Calu3 (cell line): ENCODE data around the gene CCDC69. TPM values are rescaled to one million over a fixed set of nuclear protein-coding genes. Genes with fewer than 3 reads are reported as not detected.

Experiments used
- BruUV-seq: library from RNA; stranded (reverse); fragments of 400-500 nt; replicated peaks from 2 replicates; lab custom pipeline; 2021; lab: Mats Ljungman, UMichigan
- CTCF ChIA-PET: fragments of 300-600 bp; sonication (Branson Sonifier 250); formaldehyde crosslinking; loops from one replicate; lab custom pipeline; 2022; ENCODE audit warnings: antibody characterized with exemption; lab: Charles Lee
- DNase-seq: peaks from one replicate; pipeline ENCODE4 v3.0.0; 2022
- H3K27ac Mint-ChIP-seq: one replicate; pipeline ENCODE4 v1.8.0; 2022; ENCODE audit warnings: mixed read lengths; ENCODE audit not compliant: unreplicated experiment
- H3K27me3 Mint-ChIP-seq: one replicate; pipeline ENCODE4 v1.8.0; 2022; ENCODE audit warnings: mixed read lengths; ENCODE audit not compliant: unreplicated experiment
- H3K36me3 Mint-ChIP-seq: one replicate; pipeline ENCODE4 v1.8.0; 2022; ENCODE audit warnings: mild to moderate bottlenecking, moderate library complexity, mixed read lengths; ENCODE audit not compliant: insufficient read depth, unreplicated experiment
- H3K4me1 Mint-ChIP-seq: one replicate; pipeline ENCODE4 v1.8.0; 2022; ENCODE audit warnings: mild to moderate bottlenecking, low read depth, mixed read lengths; ENCODE audit not compliant: unreplicated experiment
- H3K4me3 Mint-ChIP-seq: one replicate; pipeline ENCODE4 v1.8.0; 2022; ENCODE audit warnings: mild to moderate bottlenecking, low read depth, moderate library complexity, mixed read lengths; ENCODE audit not compliant: unreplicated experiment
- H3K9me3 Mint-ChIP-seq: one replicate; pipeline ENCODE4 v1.8.0; 2022; ENCODE audit warnings: low read depth, mixed read lengths; ENCODE audit not compliant: unreplicated experiment
- CTCF ChIP-seq: fragments of 200-600 bp; IDR thresholded peaks from one replicate; pipeline ENCODE4 v1.8.0; 2022; ENCODE audit warnings: antibody characterized with exemption; ENCODE audit not compliant: unreplicated experiment
- intact Hi-C: fragments of 100-400 bp; cut with micrococcal nuclease; formaldehyde crosslinking; loops from one replicate; pipeline ENCODE4 v1.10.0; 2022; ENCODE audit not compliant: unreplicated experiment
- total RNA-seq: library from RNA; stranded (reverse); gene quantifications from 2 replicates; pipeline ENCODE4 v1.2.3, GENCODE V29; 2022

The CCDC69 gene
- total RNA-seq, 1 experiment from 2014 or later = 1.0 TPM

- BruUV-seq = no TSS peak
- CTCF ChIA-PET = no interaction called here
- Mint-ChIP-seq H3K27ac (no peak overlapping the region), H3K9me3 (no peaks in the 10 kb centered on the region), H3K4me3 (no peak overlapping the region), H3K4me1 (peaks cover 9% of the 10 kb centered on the region), H3K27me3 (peaks cover 16% of the 10 kb centered on the region), H3K36me3 (no peaks in the 10 kb centered on the region)
- TF ChIP-seq CTCF = no peak
- no peak for DNase-seq
- intact Hi-C loops = no loop called here
These were observed 84.2 kb downstream of the CCDC69 start for GRCh38 chr5:151139646-151140045.

GRCh38 chr5:151139015-151139414 is 84.9 kb downstream of the CCDC69 start:
- Mint-ChIP-seq H3K4me1 (peaks cover 9% of the 10 kb centered on the region), H3K36me3 (no peaks in the 10 kb centered on the region), H3K27me3 (peaks cover 10% of the 10 kb centered on the region), H3K4me3 (no peak overlapping the region), H3K27ac (no peak overlapping the region), H3K9me3 (no peaks in the 10 kb centered on the region)
- DNase-seq = no peak
- CTCF ChIA-PET = no interaction called here
- BruUV-seq = no TSS peak
- TF ChIP-seq CTCF = no peak
- intact Hi-C loops = no loop called here

- H3K9me3 Mint-ChIP-seq = no peaks in the 10 kb centered on the region
- TF ChIP-seq CTCF = no peak
- no peak overlapping the region for H3K27ac Mint-ChIP-seq
- no peak overlapping the region for H3K4me3 Mint-ChIP-seq
- no TSS peak for BruUV-seq
- intact Hi-C loops = no loop called here
- H3K27me3 Mint-ChIP-seq = peaks cover 1% of the 10 kb centered on the region
- DNase-seq = no peak
- H3K4me1 Mint-ChIP-seq = peaks cover 9% of the 10 kb centered on the region
- CTCF ChIA-PET = interaction anchor here (0.5 kb wide), 1 partner anchor 12 kb away, joined by 3 read pairs; no protein-coding TSS in a partner anchor
- H3K36me3 Mint-ChIP-seq = no peaks in the 10 kb centered on the region
These were observed 85.8 kb downstream of the CCDC69 start for GRCh38 chr5:151138114-151138513.

- H3K4me1 Mint-ChIP-seq = peaks cover 9% of the 10 kb centered on the region
- no peaks in the 10 kb centered on the region for H3K9me3 Mint-ChIP-seq
- CTCF ChIA-PET = interaction anchor here (0.6 kb wide), 1 partner anchor 317 kb away, joined by 3 read pairs; no protein-coding TSS in a partner anchor
- intact Hi-C loops = no loop called here
- H3K27ac Mint-ChIP-seq = no peak overlapping the region
- no peak overlapping the region for H3K4me3 Mint-ChIP-seq
- TF ChIP-seq CTCF = no peak
- DNase-seq = no peak
- no peaks in the 10 kb centered on the region for H3K27me3 Mint-ChIP-seq
- H3K36me3 Mint-ChIP-seq = no peaks in the 10 kb centered on the region
- no TSS peak for BruUV-seq
These were observed 86.6 kb downstream of the CCDC69 start for GRCh38 chr5:151137067-151137825.
